Kidney glomerular epithelial cell (primary cell): Measurements from ENCODE around the gene BHLHA15.

Experiments used
- DNase-seq: peaks from one replicate; lab custom pipeline; 2025; lab: John Stamatoyannopoulos, UW

The BHLHA15 gene

DNA sequence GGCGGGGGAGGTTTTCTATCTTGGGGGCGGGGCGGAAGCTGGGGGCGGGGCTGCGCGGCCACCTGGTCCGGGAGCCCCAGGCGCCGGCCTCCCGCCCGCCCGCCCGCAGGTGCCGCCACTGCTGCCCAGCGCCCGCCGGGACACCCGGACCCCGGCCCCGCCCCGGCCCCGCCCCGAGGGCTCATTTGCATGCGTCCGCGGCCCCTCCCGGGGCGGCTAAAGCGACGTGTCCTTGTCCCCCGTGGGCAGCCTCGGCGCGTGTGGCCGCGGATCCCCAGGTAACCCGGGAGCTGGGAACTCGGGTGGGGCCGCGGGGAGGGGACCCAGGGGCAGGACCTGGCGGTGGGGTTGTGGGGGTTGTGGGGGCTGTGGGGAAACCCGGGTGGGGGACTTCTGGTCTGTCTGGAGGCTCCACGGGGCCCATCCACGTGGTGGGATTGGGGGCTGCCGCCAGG is at the start of gene BHLHA15:
Gene BHLHA15 (plus strand): TSS at position 219 of the 455 bp plus-strand sequence. CDS start 871 bp downstream, outside the sequence.
- no peak for DNase-seq

DNA sequence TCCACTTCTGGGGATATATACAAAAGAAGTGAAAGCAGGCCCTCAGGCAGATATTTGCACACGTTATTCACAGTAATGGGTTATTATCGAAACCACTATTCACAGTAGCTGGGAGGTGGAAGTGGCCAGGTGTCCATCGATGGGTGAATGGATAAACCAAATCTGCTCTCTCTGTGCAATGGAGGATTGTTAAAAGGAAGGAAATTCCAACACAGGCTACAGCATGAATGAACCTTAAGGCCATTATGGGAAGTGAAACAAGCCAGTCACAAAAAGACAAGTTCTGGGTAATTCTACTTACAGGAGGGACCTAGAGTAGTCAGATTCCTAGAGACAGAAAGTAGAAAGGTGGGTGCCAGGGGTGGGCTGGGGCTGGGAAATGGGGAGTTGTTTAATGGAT is 48.5 kb upstream of the BHLHA15 start:
- no peak for DNase-seq

DNA sequence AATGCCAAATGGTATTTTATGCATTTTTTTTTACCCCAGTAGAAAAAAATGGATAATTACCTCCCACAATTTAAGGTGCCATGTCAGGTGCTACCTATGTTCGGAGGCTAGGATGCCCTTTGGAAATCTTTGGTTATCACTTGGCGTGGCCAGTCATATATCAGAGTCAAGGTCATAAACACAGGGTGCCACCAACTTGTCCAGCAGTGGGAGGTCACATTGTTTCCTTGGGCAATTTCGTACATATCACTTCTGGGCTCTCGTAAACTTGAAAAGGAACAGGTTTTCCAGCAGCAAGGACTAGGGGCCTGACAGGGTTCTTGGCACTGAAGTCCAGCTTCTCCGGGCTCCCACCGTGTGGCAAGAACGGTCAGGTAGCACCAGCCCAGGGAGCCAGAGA is 48.0 kb upstream of the BHLHA15 start:
- DNase-seq, result no peak

DNA sequence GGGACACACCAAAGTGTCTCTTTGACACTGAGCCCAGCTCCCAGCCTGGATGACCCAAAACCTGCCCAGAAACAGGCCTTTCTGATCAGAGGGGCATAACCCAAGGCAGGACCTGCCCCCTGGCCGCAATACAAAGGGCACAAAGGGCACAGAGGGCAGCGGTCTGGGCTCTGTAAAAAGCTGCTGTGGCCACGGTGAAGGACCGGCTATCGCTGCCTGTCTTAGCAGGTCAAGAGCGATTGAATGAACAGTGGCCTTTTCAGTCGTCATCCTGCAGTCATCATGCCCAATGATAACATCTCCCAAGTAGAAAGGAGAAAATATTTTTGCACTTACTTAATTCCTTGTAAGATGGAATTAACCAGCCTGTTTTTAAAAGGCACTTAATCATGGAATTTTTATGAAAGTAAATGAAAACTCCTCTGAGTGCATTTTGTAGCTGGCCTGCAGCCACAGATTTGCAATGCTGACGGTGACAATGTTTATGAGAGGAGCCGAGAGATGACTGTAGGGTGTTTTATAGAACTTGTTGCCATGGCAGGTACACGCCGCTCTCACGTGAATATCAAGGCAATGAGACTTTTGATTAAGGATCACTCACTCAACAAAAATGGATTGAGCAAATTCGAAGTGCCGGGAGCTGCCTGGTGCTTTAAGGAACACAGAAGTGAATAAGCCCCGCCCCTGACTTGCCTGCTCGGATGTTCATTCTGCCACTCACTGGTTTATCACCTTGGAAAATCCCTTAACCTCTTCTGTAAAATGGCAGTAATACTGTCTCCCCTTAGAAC is 47.3 kb upstream of the BHLHA15 start:
- DNase-seq, result peak; percentile 87

DNA sequence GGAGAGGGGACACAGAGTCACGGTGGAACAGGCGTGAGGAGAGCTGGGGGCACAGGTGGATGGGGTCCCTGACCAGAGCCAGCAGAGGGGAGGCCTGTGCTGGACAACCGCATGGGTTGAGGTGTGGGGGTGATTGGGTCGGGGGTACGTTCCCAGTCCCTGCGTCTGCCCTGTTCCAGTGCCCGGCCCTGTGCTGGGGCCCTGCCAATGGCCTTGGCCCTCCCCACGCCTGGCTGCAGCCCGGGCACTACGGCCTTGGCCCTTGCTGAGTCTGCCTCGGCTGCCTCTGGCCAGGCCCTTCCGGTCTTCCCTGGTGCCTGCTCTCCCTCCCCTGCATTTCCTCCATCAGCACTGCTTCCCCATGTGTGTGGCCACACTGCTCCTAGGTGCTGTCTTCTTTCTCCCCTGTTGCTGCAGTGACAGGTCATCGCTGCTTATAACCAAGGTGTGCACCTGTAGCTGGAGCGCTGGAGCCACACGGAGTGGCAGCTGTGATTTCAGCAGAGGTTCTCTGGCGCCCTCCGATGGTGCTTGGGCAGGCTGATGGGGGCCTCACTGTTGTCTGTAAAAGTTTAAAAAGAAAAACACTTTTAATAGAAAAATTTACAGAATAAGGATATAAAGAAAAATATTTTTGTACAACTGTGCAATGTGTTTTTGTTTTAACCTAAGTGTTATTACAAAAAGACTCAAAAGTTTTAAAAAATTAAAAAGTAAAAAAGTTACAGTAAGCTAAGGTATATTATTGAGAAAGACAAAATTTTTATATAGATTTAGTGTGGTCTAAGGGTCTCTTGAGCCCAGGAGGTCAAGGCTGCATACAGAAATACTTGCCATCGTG is 45.2 kb upstream of the BHLHA15 start:
- DNase-seq, result peak; percentile 10

DNA sequence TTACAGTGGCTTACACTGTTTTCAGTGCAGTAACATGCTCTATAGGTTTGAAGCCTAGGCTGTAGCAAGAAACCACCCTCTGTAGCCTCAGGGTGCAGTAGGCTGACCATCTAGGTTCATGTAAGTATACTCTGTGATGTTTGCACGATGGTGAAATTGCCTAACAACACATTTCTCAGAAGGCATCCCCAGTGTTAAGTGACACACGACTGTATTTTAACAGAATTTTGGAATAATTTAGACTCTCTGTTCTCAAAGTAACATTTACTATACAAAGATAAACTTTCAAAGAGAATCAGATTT is 44.6 kb upstream of the BHLHA15 start:
- no peak for DNase-seq

DNA sequence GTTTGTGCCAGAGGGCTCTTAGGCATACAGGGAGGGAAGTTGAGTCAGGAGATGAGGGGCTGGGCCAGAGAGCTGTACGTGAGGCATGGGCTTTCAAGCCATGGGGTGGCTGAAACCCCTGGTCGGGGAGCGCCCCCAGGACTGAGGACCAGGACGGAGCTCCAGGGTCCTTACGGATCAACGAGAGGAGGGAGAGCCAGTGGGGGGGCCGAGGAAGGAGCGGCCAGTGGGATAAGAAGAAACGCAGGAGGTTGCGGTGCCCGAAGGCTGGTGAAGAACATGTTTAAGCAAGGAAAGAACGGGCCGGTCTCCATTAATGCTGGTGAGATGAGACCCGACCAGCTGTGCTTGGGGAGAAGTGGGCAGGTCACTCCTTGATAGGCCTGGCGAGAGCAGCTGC is 43.6 kb upstream of the BHLHA15 start:
- no peak for DNase-seq

DNA sequence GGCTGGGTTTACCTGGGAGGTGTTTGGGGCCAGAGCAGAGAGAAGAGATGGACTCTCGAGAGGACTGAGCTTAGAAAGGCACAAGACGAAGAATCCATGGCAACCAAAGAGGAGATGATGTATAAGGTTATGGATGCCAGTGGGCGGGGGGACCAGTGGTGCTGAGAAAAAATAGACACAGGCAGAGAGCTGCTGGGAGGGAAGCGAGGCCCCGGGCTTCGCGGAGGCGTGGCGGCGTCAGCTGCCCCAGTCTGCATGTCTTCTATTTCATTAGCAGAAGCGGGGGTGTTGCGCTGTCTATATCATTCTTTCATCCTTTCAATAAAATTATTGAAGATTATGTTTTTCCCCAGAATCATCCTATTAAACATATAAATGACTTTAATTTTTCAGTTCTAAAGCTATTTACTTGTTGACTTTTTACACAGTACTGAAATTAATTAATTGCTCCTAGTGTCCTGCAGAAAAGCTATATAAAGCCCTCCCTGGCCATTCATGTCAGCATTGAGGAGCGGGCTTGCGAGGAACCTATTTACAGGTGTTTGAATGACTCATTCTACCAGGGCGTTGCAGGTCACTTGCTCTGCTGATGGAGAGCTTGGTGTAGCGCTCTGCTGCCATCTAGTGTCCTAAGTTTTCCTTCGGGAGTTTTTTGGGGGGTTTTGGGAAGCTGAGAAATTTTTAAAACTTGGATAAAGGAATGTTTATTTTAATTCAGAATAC is 42.9 kb upstream of the BHLHA15 start:
- DNase-seq, result peak; percentile 51

DNA sequence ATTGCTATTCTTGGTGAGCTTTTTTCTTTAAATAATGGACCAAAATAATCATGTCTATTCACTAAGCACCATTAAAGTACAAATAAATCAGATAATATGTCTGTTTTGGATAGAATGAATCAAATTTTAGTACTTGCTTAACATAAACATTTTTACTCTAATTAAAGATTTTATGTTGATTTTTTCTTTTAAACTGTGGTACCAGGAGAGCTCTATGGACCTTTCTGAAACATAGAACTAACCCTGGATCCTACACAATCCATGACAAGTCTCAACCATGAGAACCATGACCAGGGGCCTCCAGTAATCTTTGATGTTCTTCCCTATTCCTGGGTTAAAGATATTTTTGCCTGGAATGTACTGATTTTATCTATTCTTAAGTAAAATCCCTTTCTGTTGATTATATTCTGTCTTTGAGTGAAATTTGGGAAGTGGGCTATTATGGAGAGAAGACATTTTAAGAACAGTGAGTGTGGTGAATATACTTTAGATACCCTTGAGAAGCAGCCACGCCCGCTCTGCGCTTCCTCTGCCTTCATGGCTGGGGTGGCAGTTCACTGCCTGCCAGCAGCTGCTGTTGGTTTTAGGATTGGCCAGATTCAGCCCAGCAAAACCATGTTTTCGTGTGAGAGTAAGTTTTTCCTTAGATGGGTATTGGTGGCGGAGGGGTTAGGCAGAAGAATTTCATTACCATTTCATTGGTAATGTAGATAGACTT is 42.2 kb upstream of the BHLHA15 start:
- DNase-seq, result no peak

GRCh38 chr7:98170966-98171365 is 40.3 kb upstream of the BHLHA15 start:
- DNase-seq, result no peak

- no peak for DNase-seq
Observed at GRCh38 chr7:98171449-98171848, 39.8 kb upstream of the BHLHA15 start.

DNA sequence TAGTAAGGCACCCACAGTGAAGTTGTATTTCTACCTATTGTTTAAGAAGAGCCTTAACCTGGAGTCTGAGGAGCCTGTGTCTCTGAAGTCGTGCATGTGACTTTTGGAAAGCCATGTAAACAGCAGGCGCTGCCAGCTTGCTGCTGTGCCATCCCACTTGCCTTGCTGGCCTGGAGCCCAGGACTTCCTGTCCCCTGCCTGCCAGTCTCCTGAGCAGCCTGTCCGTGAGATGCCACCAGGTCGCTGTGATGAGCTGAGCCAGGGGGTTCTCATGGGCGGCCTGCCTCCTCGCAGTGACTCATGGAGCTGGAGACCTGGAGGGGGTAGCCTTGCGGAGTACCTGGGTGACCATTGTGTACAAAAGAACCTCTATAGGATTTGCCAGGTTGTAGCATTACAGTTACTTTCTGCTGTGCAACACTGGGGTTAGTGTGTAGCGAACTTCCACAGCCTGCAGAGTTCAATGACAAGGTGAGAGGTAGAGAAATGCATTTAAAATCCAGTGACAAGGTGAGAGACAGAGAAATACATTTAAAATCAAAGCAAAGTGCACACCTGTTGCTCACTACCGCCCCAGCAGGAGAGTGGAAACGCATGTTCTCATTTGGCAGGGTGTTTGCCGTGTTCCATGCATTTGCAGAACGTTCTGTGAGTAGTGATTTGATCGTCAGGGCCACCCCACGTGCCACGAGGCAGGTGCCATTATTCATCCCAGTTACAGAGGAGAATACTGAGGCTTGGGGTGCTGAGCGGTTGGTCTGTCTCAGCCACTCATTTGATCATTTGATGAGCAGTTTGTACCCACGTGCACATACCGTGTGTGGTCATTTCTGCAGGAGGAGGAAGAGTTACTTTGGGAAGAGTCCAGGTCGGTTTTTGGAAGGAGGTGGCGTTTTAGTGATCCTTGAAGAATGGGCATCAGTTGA is 36.6 kb upstream of the BHLHA15 start:
- DNase-seq, result no peak

DNA sequence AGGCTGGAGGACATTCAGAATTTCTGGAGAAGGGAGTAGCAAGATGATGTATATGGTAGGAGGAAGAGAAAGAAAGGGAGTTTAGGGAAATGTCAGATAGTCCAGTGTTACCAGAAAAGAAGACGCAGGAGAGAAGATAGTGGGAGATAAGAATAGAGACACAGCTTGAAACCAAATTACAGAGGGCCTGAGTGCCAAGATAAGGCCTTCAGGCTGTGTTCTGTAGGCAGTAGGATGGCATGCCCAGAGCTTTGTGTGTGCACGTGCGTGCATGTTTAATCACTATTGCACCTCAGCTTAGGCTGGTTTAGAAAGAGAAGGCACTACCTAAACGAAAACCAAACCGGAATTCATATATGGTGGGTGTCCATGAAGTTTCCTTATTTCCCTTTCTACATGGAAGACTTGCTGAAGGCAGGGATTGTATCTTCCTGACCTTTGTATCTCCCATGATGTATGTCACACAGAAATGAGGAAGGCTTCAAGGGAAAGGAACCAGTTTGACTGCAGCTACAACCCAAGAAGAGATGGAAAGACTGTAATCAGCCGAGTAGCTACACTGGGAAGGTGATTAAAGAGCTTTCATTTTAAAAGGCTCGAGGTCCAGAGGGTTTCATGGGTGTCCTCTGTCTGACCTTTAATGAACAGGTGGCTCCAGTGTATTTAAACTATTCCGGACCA is 35.8 kb upstream of the BHLHA15 start:
- no peak for DNase-seq

- DNase-seq, result no peak
Observed at GRCh38 chr7:98177553-98177952, 33.7 kb upstream of the BHLHA15 start.

DNA sequence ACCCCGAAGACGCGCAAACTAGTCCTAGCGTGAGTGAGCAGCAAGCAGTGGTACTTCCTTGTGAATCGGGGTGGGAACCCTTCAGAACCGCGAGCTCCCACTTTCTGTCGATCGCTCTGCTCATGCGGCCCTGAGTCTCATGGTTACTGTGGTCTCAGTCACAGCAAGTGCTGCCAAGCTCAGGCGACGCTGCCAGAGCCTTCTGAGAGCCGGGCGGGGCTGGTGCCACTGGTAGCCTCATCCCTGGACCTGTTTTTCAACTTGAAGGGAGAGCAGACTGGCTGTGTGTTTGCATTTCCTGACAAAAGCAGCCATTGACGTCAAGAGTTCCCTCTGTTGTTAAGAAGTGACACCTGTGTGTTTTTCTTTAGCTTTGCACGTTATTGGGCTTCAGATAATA is 32.9 kb upstream of the BHLHA15 start:
- no peak for DNase-seq

DNA sequence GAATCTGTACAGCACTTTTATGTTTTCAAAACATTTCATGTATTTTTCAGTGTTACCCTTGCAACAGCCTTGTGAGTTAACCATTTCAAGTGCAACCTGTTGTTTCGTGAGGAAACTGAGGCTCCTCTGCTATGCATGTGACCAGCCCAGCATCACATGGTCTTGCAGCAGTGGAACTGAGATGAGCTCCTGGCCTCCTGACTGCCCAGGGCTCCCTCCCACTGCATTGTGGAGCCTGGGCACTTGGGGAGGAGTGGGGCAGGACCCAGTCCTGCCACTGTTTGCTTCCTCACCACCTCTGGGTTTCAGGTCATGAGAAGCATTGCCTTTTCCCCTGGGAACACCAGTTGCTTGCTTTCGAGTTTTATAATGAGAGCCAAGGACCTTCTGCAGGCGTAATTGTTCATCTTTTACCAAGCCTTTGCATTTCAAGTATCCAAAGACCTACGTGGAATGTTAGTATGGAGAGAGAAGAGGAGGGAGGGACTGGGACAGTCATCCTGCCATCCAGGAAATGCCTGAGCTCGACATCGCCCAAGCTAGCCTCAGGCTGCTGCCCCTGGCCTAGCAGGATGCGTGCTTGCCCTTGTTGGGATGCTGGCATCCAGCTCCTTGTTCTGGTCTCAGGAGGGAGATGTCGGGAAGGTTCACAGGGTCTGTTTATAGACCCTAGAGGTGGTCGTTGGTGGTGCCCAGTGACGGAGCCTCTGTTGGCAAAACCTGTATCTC is 32.3 kb upstream of the BHLHA15 start:
- DNase-seq, result no peak

GRCh38 chr7:98180751-98181150 is 30.5 kb upstream of the BHLHA15 start:
- no peak for DNase-seq

DNA sequence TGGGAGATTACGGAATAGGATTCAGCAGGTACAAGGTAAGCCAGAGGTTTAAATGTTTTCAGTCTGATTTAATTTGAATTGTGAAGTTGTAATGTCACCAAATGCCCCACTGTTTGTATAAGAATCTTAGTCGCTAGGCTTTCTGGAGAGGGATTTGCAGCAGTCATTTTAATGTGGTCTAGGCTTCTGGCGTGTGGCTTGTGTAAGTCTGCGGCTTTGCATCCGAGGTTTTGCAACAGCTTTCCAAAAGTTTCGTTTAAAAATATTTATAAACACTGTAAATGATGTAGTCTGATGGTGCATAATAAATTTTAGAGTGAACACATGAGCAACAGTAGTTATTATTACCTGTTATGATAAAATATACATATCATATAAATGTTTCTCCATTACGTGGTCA is 26.1 kb upstream of the BHLHA15 start:
- no peak for DNase-seq

DNA sequence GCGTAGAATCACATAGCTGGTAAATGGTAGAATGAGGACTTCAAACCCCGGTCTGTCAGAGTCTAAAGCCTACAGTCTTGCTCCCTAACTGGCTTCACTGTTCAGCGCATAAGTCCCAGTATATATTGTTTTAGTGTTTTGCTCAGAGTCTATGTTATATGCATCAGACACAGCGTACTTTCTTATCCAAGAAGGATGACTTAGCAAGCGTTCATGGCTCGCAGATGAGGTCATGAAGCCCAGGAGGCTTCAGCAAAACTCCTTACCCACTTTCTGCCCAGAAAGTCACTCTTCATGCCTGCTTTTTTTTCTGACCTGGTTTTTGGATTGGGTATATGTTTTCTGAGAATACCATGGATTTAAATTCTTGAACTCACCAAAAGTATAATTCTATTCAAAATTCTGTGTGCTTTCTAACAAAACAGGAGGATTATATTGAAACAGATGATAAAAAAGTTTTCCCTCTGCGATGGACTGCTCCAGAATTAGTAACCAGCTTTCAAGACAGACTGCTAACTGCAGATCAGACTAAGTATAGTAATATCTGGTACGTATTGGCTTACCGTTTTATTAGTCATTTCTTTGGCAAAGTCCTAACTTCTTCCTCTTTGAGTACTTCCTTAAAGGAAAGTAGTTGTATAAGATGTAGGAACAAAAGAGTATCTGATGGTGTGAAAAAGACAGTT is 24.6 kb upstream of the BHLHA15 start:
- no peak for DNase-seq
